ENCODE measurements around the gene USP31.

The USP31 gene

DNA sequence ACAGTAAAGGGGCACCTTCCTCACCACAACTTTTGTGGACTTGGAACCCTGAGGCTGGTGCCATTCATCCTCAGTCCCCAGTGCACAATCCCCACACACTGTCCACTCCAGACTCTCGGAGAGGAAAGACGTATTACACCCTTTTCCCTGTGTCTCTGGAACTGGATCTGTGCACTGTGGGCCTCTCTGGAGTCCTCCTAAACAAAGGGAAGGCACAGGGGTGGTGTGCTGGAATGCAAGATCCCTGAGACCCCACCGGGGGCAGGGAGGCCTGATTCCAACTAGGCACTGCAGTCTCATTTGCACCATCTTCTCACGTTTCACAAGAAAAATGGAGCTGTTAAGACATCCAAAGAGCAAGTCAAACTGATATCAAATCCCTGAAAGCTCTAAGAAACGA is 89.8 kb downstream of the USP31 start:
- DNase-seq (ENCODE audit: low read depth in 2 of 2), result no peak

GRCh38 chr16:23058576-23058975 is 90.7 kb downstream of the USP31 start:
- no peak for DNase-seq (ENCODE audit: low read depth in 2 of 2)

DNA sequence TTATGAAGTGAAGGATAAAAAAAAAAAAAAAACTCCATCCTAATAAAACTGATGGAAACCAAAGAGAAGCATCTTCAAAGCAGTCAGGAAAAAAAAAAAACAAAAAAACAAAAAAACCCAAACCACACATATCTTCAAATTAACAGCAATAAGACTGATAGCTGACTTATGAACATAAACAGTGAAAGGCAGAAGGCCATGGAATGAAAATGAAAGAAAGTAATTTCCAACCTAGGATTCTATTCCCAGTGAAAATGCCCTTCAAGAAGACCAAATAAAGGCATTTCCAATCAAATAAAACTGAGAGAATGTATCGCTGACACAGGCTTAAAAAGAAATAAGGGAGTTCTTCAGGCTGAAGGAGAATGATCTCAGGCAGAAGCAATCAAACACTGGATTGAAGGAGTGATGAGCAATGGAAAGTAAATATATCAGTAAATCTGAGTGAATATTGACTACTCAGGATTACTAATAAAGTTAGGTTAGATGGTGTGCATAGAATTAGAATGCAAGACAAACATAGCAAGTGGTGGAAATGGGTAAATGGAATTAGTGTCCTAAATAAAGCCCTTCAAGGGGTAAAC is 92.1 kb downstream of the USP31 start:
- DNase-seq (ENCODE audit: low read depth in 2 of 2), result no peak

GRCh38 chr16:23055481-23055880 is 93.8 kb downstream of the USP31 start:
- DNase-seq (ENCODE audit: low read depth in 2 of 2), result no peak

- DNase-seq (ENCODE audit: low read depth in 2 of 2), result no peak
Observed at GRCh38 chr16:23052908-23053580, 96.2 kb downstream of the USP31 start.

DNA sequence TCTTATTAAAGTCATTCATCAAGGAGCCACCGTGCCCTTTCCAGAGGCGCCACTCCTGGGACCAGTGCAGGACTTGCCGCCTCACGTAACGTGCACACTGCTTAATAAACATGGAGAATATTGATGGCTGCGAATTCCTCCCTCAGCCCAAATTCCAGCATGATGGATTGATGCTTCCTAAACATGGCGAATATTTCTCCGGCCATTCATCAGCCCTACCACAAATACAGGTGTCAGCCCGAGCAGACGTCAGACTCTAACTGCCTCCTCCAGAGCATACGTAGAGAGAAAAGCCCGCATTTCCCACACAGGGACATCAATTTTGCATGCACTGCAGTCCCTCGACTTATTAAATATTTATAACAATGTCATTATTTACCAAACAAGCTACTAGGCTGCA is 97.0 kb downstream of the USP31 start:
- no peak for DNase-seq (ENCODE audit: low read depth in 2 of 2)

- no peak for DNase-seq (ENCODE audit: low read depth in 2 of 2)
Observed at GRCh38 chr16:23051587-23051986, 97.7 kb downstream of the USP31 start.

GRCh38 chr16:23048164-23048563 is 101.1 kb downstream of the USP31 start:
- DNase-seq (ENCODE audit: low read depth in 2 of 2), result no peak

DNA sequence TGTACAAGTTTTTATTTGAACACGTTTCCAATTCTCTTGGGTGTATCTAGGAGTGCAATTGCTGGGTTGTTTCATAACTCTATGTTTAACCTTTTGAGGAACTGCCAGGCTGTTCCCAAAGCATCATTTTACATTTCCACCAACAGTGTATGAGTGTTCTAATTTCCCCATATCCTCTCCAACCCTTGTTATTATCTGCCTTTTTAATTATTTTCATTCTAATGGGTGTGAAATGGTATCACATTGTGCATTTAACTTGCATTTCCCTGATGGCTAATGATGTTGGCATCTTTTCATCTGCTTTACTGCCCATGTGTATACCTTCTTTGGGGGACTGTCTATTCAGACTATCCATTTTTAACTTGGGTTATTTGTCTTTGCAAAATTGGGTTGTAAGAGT is 104.2 kb downstream of the USP31 start:
- no peak for DNase-seq (ENCODE audit: low read depth in 2 of 2)

DNA sequence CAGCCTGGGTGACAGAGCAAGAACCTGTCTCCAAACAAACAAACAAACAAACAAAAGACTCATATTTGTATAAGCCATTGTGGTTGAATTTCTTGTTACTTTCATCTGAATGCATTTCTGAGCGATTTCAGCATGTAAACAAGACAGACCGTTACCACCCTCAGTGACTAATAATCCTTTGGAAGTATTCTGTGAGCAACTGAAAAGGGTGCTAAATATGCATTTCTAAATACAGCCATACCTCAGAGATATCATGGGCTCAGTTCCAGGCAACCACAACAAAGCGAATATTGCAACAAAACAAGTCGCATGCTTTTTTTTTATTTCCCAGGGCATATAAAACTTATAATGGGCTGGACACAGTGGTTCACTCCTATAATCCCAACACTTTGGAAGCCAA is 109.0 kb downstream of the USP31 start:
- no peak for DNase-seq (ENCODE audit: low read depth in 2 of 2)

DNA sequence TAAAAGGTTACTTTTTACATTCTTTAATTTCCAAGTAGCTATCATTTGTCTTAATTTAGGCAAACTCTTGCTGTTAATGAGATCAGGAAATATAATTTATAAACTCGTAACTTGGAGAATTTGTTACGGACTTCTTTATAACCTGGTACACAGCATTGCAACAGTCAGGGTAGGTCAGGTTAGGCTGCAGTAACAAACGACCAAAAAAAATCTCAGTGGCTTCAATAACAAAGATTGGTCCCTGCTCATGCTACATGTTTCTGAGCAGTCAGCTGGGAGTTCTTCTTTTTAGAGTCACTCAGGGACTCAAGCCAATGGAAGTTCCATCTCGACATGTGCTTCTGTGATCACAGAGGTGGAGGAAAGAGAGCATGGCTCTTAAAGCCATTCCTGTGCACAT is 110.1 kb downstream of the USP31 start:
- no peak for DNase-seq (ENCODE audit: low read depth in 2 of 2)

DNA sequence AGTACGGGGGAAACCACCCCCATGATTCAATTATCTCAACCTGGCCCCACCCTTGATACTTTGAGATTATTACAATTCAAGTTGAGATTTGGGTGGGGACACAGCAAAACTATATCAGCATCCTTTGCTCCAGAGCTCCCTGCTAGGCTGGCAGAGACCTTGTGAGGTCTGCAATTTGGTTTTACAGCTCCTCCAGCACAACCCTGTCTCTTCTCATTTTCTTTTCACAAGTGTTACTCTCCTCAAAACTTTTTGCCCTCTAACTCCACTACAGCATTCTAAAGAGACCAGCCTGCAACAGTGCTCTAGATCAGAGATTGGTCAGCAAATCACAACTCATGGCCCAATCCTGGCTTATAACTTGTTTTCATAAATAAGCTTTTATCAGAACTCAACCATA is 114.0 kb downstream of the USP31 start:
- no peak for DNase-seq (ENCODE audit: low read depth in 2 of 2)

DNA sequence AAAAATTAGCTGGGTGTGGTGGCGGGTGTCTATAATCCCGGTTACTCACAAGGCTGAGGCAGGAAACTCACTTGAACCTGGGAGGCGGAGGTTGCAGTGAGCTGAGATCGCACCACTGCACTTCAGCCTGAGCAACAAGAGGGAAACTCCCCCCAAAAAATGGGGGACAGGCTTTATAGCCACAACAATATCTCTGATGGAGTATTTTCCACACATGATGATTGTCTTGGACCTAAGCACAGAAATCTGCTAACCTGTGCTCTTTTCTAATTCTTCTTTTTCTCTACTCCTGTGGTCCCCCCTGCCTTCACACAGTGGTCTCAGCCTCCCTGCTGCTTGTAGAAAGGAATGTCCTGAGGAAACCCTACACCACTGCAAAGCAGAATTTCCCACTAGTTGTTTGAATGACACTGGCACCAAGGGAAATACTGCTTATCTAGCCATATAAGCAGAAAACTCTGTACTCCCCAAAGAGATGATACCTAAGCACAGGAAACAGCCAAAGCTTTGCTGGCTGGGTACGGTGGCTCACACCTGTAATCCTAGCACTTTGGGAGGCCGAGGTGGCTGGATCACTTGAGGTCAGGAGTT is 117.6 kb downstream of the USP31 start:
- no peak for DNase-seq (ENCODE audit: low read depth in 2 of 2)

- no peak for DNase-seq (ENCODE audit: low read depth in 2 of 2)
Observed at GRCh38 chr16:23029733-23030420, 119.4 kb downstream of the USP31 start.

- DNase-seq (ENCODE audit: low read depth in 2 of 2), result no peak
Observed at GRCh38 chr16:23027386-23027785, 121.9 kb downstream of the USP31 start.

GRCh38 chr16:23026784-23027362 is 122.4 kb downstream of the USP31 start:
- no peak for DNase-seq (ENCODE audit: low read depth in 2 of 2)

DNA sequence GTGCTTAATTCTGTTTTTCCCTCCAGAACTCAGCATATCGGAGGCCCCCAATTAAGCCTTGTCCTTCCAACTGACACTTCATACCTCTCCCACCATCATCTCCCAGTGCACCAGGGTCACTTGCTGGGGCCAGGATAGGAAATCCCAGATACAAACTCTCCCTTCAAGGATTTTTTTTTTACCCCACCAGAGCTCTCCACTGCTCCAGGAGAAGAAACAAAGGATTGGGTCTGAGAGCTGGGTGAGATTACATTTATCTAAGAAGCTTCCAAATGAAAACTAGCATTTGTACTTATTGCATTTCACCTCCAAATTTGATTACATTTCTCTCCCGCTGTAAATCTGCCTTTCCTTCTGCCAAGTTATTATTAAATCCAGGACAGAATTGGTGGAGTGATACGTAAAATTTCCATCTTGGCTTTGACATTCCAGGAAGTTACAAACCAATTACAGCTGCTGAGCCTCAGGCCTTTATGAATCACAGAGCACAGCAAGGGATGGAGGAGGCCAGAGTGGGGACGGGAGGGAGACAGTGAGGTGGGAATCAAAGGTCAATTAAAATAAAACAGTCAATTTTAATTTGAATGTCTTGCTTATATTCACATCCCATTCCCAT is 123.5 kb downstream of the USP31 start:
- no peak for DNase-seq (ENCODE audit: low read depth in 2 of 2)

GRCh38 chr16:23024044-23024443 is 125.2 kb downstream of the USP31 start:
- no peak for DNase-seq (ENCODE audit: low read depth in 2 of 2)

DNA sequence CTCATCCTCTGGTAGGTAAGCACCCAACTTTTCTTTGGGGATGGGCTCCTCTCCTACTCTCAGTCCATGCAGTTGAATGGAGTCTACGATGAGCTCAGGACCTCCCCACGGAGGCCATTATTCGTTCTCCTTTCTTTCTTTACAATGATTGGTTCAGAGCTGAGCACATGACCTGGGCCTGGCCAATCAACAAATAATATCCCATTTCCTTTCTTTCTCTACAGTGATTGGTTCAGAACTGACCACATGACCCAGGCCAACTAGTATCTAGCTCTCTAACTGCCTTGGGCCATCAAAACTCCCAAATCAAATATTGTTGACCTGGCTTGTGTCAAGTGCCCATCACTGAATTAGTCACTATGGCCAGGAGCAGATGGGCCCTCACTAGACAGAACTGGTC is 129.2 kb downstream of the USP31 start:
- no peak for DNase-seq (ENCODE audit: low read depth in 2 of 2)

GRCh38 chr16:23016368-23016767 is 132.9 kb downstream of the USP31 start:
- no peak for DNase-seq (ENCODE audit: low read depth in 2 of 2)

- DNase-seq (ENCODE audit: low read depth in 2 of 2), result no peak
Observed at GRCh38 chr16:23015580-23015979, 133.7 kb downstream of the USP31 start.

DNA sequence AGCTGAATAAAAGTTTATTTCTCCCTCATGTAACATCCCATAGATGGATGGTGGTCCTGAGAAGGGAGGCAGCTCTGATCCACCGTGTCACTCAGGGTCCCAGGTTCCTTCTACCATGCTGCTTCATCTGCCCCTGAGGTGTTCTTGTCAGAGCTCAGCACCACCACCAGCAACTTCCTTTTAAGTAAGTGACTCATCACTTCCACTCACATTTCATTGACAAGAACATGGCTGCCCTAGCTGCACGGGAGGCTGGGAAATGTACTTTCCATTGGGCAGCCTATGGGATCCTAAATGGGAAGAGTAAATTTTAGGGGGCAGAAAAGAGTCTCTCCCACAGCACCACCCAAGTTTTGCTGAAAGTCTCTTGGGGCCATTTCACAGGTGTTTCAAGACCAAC is 134.7 kb downstream of the USP31 start:
- no peak for DNase-seq (ENCODE audit: low read depth in 2 of 2)
